Kidney tubule cell (primary cell): ENCODE data around the gene FAAP20.
A peak's percentile ranks its signal among the peaks of the same experiment; 100 is the strongest.

ENCODE experiments used
- DNase-seq: peaks from one replicate; pipeline ENCODE4 v3.0.0-alpha.2; 2018; ENCODE audit warnings: low spot score

Gene FAAP20

DNA sequence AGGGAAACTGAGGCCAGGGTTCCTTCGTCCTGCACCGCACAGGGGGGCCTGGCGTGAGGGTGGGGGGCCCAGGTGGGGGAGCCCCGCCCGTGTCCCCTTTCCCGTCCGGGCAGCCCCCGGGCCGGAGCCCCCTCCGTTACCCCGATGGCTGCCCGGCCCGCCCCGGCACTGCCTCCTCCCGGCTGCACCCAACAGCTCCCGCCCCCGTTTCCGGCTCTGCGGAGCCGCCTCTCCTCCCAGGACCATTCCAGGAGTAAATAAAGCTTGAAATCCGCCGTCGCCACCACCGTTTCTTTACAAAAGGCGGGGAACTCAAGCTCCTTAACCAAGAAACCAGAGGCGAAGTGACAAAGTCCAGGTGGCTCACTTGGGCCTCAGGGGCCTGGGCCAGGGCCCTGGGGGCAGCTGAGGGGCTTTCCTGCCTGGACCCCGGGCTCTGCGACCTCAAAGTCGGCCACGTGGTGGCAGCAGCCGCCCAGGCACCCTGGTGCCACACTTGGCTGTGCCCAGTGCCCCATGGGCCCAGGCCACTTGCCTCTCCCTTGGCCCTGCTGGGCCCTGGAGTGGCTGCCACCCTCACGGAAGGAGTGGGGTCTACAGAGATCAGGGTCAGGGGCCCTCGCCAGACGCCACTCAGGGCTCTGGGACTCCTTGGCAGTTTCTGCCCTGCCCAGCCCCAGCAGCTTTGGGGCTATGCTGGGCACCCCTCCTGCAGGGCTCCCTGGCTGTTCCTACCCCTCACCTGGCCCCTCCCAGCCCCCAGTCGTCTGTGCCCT, 514 bp upstream of the FAAP20 start:
- DNase-seq, result peak; percentile 89

DNA sequence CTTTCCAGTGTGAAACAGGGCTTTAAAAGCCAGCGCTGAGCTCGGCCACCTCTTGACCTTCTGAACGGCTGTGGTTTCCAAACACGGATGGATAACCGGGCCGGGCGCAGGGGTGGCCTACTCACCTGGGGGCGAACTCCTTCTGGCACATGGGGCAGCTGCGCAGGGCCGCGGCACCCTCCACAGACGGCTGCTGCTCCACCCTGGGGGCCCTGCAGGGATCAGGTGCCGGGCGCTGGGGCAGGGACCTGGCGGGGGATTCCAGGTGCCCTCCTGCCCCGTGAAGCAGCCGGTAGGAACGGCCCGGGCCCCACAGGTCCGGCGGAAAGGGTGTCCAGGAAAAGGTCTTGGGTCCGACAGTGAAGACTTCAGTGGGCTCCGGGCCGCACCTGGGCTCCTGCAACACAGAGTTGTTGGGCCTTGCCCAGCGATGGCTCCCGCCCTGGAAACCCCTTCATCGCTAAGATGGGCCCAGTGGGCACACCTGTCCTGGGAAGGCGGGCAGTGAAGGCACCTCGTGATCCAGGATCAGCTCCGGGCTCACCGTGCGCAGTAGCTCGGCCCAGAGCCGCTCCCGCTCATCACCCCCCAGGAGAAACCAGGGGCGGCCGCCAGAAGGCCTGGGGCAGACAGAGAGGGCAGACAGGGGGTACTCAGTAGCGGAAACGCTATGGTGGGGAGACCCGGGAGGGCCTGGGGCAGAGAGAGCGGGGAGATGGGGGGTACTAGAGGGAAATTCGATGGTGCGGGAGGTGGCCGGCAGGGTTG, 874 bp downstream of the FAAP20 start:
- peak; percentile 61 for DNase-seq

- no peak for DNase-seq
Observed at GRCh38 chr1:2192031-2192995, 2.3 kb downstream of the FAAP20 start.

GRCh38 chr1:2190491-2190976, 4.0 kb downstream of the FAAP20 start:
- no peak for DNase-seq

DNA sequence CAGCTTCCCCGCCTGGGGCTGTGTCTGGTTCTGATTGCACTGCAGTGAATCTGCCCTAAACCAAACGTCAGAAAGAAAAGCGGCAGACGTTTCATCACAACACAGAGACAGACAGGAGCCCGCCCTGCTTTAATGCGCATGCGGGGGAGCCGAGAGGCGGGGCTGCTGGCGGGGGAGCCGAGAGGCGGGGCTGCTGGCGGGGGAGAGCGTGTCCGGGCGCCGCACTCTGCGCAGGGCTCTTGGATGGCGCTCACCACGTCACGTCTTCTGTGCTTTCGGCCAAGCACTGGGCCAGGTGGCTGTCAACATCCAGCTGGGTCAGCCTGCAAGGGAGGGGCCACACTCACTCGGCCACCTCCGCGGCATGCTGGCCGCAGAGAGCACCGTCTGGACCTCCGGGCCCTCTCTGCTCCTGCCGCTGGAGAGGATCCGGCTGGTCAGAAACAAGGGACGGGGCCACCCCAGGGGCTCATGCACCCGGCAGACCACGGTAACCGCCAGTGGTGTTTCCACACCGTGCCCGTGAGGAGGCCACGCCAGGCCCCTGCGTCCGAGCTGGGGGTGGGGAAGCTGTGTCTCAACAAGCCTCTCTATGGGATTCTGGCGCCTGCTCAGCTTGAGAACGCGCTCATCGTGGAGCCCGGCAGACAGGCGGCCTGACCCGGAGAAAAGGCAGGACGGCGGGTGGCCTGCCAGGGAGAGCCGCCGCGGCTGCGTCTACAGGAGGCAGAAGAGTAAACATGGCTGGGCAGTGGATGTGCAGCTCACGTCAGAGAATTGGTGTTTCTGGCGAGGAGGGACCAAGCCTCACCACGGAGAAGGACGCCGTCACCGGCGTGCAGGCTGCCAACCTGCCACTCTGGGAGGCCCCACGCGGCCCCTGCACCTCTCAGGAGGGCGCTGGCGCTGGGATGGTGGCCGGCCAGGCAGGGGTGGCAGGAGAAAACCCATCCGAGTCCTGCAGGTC, 4.8 kb downstream of the FAAP20 start:
- DNase-seq, result peak; percentile 97

DNA sequence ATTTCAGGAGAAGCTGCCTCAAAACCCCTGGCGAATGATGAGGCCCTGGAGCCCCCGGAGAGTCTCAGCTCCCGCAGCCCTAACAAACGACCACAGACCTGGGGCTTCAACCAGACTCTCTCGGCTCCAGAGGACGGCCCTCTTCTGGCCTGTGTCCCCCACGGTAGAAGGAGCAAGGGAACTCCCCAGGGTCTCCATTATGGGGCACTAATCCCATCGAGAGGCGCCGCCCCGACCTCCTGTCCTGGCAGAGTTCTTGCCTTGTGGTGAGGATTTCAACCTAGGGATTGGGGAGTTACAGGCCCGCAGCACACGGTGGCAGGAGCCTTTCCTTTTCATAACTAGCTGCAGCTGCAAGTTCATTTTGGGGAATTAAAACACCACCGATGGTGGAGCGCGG, 6.2 kb downstream of the FAAP20 start:
- no peak for DNase-seq

GRCh38 chr1:2187619-2188018, 7.0 kb downstream of the FAAP20 start:
- DNase-seq, result no peak

DNA sequence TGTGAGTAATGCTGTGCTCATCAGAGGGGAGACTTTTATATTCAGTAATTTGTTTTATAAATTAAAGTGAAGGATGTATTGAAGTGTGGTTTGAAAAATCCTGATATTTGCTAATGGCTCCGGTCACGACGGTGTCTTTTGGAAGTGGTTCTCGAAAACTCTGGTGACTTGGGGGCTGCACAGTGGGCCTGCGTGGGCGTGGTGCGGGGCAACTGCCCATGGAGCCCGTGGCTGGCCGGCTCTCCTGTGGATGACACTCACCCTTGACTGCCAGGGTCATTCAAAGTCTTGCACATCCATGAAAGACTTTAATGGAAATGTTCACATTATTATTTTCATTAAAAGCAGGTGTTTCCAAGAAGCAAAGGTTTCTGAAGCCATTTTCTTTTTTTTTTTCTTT, 7.7 kb downstream of the FAAP20 start:
- DNase-seq, result no peak

DNA sequence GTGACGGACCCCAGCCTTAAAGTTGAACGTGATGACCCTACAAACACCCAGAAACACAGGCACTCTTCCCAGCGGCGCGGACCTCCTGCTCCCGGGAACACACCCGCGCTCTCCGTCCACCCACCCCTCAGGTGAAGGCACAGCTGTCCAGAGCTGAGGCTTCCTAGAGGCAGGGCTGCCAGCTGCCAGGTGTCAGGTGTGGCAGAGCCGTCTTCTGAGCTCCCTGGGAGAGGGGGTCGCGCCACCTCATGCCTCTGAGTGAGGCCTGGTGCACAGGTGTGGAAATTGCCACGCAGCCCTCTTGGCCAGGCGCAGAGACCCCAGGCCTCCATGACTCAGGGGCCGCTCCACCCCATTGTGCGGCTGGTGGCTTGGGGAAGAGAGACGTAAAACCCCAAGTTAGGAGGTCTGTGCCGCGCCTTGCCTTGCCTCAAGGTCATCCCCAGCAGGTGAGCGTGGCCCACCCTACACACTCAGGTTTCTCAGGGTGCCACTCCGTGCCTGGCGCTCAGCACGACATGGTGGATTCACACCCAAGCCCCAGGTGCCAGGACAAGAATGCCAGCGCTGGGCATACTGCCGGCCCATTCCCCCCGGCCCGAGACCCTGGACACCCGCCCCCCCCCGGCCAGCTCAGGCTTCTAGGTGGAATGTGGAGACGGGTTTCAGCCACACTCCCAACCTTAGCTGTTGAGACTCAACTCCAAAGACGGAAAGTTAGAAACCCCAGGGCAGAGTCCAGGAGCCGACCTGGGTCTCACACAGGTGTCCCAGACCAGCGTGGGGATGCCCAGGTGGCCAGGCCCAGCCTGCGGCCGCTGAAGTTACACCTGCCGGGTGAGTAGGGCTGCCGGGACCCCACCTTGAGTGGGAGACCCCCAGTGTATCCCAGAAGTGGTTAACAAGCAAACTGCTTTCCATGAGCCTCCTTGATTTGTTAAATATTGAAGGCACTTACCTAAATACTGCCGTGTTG, 8.4 kb downstream of the FAAP20 start:
- no peak for DNase-seq

- DNase-seq, result no peak
Observed at GRCh38 chr1:2184934-2185333, 9.6 kb downstream of the FAAP20 start.

DNA sequence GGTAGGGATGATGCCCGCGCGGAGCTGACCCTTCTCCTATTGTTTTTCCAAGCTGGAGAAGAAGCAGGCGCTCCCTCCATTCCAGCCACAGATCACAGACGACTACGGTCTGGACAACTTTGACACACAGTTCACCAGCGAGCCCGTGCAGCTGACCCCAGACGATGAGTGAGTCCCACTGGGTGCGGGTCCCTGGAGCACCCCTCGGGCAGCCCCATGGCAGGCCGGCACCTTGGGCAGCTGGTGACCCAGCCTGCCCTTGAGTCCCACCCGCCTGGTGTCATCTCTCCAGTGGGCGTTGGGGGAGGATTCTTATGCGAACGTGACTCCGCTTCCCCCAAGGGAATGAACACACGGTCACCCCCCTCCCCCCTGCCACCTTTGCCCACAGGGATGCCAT, 10.0 kb downstream of the FAAP20 start:
- DNase-seq, result no peak

GRCh38 chr1:2183937-2184334, 10.6 kb downstream of the FAAP20 start:
- no peak for DNase-seq

DNA sequence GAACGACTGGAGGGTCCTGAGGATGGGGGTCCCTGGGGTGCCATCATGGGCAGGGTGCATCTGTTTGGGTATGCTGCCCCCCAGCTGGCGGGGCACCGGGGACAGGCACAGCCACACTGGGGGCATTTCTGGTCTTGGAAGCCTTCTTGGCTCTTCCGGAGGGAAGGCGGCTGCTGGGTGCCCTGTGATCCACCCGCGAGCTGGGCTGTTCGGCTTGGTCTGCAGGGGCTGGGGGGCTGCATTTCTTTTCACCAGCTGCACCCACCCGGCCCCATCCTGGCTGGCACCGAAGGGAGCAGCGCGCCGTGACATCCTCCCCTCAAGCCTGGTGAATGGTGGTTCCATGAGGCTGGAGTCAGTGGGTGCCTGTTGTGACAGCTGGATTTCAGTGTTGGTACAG, 12.2 kb downstream of the FAAP20 start:
- DNase-seq, result no peak

- DNase-seq, result no peak
Observed at GRCh38 chr1:2181752-2182151, 12.8 kb downstream of the FAAP20 start.

DNA sequence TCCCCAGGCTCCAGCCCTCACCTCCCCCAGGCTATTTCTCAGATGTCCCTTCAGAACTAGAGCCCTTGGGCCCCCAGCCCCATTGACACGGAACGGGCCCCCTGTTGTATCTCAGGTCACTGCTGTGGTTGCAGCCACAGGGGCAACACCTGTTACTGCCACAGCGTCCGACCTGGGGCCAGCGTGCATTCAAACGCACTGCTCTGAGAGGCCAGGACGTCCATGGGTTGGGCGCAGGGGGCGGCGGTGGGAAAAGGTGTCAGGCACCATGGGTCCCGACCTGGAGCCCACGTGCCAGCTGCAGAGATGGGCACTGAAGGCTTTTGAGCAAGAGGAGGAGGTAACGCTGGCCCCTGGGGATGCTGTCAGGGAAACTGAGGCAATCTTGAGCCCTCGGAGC, 13.3 kb downstream of the FAAP20 start:
- DNase-seq, result no peak

GRCh38 chr1:2180297-2181245, 14.0 kb downstream of the FAAP20 start:
- peak; percentile 73 for DNase-seq

DNA sequence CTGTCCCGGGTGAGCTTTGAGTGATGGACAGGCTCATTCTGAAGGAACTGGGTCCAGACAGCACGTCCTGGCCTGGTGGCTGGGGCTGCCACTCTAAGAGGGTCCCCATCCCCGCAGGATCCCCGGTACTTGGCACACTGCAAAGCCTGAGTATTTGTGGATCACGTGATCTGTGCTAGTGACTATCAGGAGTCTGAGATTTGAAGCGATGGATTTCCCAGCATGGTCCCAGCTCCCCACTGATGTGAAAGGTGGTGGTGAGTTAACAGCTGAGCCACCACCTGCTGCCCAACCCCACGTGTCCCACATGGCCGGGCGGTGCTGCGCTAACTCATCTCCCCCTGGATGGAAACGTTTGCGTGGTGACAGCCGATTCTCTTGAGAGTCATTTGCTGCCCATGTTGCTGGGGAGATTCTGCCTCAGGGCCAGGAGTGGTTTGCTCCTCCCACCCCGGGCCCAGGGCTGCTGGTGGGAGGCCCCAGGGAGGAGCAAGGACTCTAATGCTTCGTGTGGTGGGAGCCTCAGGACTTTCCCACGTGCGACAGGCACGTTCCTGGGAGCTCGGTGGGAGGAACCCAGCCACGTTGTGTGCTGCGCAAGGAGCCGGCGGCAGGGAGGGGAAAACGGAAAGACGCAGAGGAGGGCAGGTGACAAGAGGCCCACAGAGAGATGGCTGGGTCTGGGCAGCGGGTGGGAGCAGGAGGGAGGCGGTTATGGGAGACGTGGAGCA, 15.1 kb downstream of the FAAP20 start:
- DNase-seq, result no peak

- no peak for DNase-seq
Observed at GRCh38 chr1:2178875-2179274, 15.7 kb downstream of the FAAP20 start.
